PC-3 (cell line): Measurements from ENCODE around the gene RTN4.

Experiments used
- CTCF ChIP-seq: fragments of 300-600 bp; sonication (generic); conservative IDR thresholded peaks from 2 replicates; pipeline ENCODE4 v1.5.1; 2017; ENCODE audit warnings: antibody characterized with exemption, low read depth, mild to moderate bottlenecking, low read length
- EZH2 ChIP-seq: fragments of 300-600 bp; sonication (generic); IDR thresholded peaks from one replicate; pipeline ENCODE4 v1.6.1; 2017; ENCODE audit warnings: antibody characterized with exemption, mild to moderate bottlenecking, low read length; ENCODE audit not compliant: unreplicated experiment
- EZH2phosphoT487 ChIP-seq: fragments of 300-600 bp; sonication (generic); IDR thresholded peaks from 2 replicates; pipeline ENCODE4 v1.6.1; 2018; ENCODE audit warnings: mild to moderate bottlenecking, antibody characterized with exemption, low read length, borderline replicate concordance

GRCh38 chr2:55025082-55025481 lies 25.2 kb downstream of the RTN4 start:
- TF ChIP-seq CTCF = no peak
- TF ChIP-seq EZH2phosphoT487 = no peak
- no peak for TF ChIP-seq EZH2
